ENCODE measurements around the gene KLLN.

DNA sequence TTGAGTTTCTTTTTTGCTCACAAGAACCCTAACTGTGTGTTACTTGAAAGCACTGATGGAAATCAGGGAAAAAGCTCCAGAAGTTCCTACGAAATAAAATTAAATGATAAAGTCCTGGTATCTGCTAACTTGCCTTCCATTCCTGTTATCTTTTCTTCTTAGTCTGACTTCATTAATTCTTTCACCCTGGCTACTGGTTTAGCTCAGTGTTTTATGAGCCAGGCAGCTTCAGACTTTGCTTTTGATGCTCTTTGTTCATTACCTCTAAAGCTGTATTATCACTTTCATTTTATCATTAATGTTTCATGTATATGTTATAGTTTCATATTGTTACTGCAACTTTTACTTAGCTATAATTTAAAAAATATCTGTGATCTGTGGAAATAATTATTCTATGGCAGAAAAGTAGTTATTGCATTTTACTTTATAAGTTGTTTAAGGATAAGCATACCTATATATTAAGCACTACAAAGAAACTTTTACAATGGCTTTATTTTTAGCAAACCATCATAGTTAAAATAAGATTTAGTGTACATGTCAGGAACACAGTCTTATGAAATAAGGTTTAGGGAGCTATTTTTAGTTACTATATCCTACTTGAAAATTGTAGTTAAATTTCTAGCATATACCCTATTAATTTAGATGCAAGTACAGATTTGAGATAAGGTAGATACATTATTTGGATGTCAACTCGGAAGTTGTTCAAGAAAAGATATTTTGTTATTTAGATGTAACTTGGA, 19.4 kb upstream of the KLLN start:
- TF ChIP-seq POLR2AphosphoS5 (IDR thresholded peaks at IDR 0.05; ENCODE audit: borderline replicate concordance, low read depth, low read length) (no peak), EZH2 (IDR thresholded peaks at IDR 0.05) (no peak)
